KMS-11 (cell line): ENCODE measurements around the gene VIT.

Source experiments
- H2AFZ ChIP-seq: fragments of 200-600 bp; sonication (generic); 2 replicates; pipeline ENCODE4 v1.6.1; 2016; ENCODE audit warnings: antibody characterized with exemption, mixed run types, low read depth
- H3K27ac ChIP-seq: fragments of 200-600 bp; sonication (generic); 2 replicates; pipeline ENCODE4 v1.6.1; 2016; ENCODE audit warnings: mild to moderate bottlenecking, mixed run types
- H3K27me3 ChIP-seq: fragments of 200-600 bp; sonication (generic); 2 replicates; pipeline ENCODE4 v1.6.1; 2017; ENCODE audit warnings: mild to moderate bottlenecking, low read depth, mixed run types, moderate library complexity; ENCODE audit not compliant: insufficient read depth
- H3K36me3 ChIP-seq: fragments of 200-600 bp; sonication (generic); 2 replicates; pipeline ENCODE4 v1.6.1; 2017; ENCODE audit warnings: mild to moderate bottlenecking, mixed run types; ENCODE audit not compliant: insufficient read depth
- H3K4me1 ChIP-seq: fragments of 200-600 bp; sonication (generic); 2 replicates; pipeline ENCODE4 v1.6.1; 2016; ENCODE audit warnings: mild to moderate bottlenecking, low read depth, mixed run types; ENCODE audit not compliant: poor library complexity, severe bottlenecking
- H3K4me2 ChIP-seq: fragments of 200-600 bp; sonication (generic); 2 replicates; pipeline ENCODE4 v1.7.0; 2016; ENCODE audit warnings: mild to moderate bottlenecking, mixed run types
- H3K4me3 ChIP-seq: fragments of 200-600 bp; sonication (generic); IDR thresholded peaks from 2 replicates; pipeline ENCODE4 v1.6.1; 2017; ENCODE audit warnings: low read depth, low read length, mixed read lengths; ENCODE audit not compliant: insufficient read depth
- H3K79me2 ChIP-seq: fragments of 200-600 bp; sonication (generic); 2 replicates; pipeline ENCODE4 v1.6.1; 2016; ENCODE audit warnings: low read depth, mixed run types; ENCODE audit not compliant: insufficient read depth
- H3K9ac ChIP-seq: fragments of 200-600 bp; sonication (generic); 2 replicates; pipeline ENCODE4 v1.6.1; 2016; ENCODE audit warnings: mild to moderate bottlenecking, mixed run types
- H4K20me1 ChIP-seq: fragments of 200-600 bp; sonication (generic); 2 replicates; pipeline ENCODE4 v1.6.1; 2016; ENCODE audit warnings: mild to moderate bottlenecking, mixed run types; ENCODE audit not compliant: insufficient read depth
- TF ChIP-seq, protein P1 (sequence below): fragments of 200-600 bp; sonication (generic); conservative IDR thresholded peaks from 2 replicates; pipeline ENCODE4 v1.6.1; 2017; ENCODE audit warnings: low read depth, mild to moderate bottlenecking, antibody characterized with exemption, low read length, moderate library complexity, mixed read lengths

VIT gene

DNA sequence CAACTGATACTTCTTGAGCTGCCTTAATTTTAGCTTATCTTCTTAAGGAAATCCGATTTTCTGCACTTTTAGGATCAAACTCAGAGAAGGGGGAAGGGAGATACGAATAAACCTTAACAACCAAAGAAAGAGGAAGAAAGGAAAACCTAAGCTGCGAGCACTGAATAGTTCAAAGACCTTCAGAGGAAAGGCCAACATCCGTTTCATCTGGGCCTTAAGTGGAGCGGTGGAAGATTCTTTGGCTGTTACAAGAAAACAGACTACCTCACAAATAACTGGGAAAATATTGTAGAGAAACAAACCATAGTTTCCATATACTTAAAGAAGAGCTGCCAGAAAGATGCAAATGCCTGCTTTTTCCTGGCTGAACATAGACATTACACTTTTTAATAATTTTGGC, 43.6 kb downstream of the VIT start:
- no peaks in the 10 kb centered on the region for H3K79me2 ChIP-seq
- H4K20me1 ChIP-seq = no peaks in the 10 kb centered on the region
- TF ChIP-seq, protein P1, sequence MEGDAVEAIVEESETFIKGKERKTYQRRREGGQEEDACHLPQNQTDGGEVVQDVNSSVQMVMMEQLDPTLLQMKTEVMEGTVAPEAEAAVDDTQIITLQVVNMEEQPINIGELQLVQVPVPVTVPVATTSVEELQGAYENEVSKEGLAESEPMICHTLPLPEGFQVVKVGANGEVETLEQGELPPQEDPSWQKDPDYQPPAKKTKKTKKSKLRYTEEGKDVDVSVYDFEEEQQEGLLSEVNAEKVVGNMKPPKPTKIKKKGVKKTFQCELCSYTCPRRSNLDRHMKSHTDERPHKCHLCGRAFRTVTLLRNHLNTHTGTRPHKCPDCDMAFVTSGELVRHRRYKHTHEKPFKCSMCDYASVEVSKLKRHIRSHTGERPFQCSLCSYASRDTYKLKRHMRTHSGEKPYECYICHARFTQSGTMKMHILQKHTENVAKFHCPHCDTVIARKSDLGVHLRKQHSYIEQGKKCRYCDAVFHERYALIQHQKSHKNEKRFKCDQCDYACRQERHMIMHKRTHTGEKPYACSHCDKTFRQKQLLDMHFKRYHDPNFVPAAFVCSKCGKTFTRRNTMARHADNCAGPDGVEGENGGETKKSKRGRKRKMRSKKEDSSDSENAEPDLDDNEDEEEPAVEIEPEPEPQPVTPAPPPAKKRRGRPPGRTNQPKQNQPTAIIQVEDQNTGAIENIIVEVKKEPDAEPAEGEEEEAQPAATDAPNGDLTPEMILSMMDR = no peak
- H2AFZ ChIP-seq = no peak overlapping the region
- no peak overlapping the region for H3K4me2 ChIP-seq
- no peak overlapping the region for H3K4me3 ChIP-seq
- no peak overlapping the region for H3K9ac ChIP-seq
- no peaks in the 10 kb centered on the region for H3K4me1 ChIP-seq
- no peaks in the 10 kb centered on the region for H3K36me3 ChIP-seq
- H3K27ac ChIP-seq = no peak overlapping the region
- no peaks in the 10 kb centered on the region for H3K27me3 ChIP-seq

DNA sequence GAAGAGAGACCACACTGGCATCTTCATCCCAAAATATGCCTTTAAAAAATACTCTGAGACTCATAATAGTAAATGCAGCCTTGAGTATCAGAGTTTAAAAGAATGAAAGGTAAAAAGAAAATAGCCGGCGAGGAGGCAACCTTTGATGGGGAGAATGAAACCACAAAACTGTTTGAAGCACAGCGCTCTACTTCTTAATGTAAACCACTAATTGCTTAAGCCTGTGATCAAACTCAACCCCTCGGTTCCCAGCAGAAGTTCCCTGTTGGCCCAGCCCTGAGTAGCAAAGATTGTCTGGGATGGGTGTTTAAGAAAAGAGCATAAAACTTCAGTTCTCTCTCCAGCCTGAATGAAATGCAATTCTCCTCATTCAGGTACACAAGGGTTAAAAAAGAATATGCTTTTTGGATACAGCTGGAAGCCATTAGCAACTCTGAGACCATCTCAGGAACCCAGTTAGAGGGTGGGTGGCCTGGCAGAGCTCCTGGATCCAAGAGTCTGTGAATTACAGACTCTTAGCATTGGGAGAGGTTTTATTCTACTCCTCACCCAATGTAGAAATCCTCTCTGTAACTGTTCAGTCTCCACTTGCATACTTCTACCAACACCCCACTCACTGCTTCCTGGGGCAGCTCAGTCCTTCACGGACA, 44.8 kb downstream of the VIT start:
- Histone ChIP-seq H3K36me3 (no peaks in the 10 kb centered on the region), H3K4me1 (no peaks in the 10 kb centered on the region), H3K4me3 (no peak overlapping the region), H3K27me3 (no peaks in the 10 kb centered on the region), H3K4me2 (no peak overlapping the region), H3K27ac (no peak overlapping the region), H4K20me1 (no peaks in the 10 kb centered on the region), H2AFZ (no peak overlapping the region), H3K79me2 (no peaks in the 10 kb centered on the region), H3K9ac (no peak overlapping the region)
- TF ChIP-seq, protein P1 = no peak

DNA sequence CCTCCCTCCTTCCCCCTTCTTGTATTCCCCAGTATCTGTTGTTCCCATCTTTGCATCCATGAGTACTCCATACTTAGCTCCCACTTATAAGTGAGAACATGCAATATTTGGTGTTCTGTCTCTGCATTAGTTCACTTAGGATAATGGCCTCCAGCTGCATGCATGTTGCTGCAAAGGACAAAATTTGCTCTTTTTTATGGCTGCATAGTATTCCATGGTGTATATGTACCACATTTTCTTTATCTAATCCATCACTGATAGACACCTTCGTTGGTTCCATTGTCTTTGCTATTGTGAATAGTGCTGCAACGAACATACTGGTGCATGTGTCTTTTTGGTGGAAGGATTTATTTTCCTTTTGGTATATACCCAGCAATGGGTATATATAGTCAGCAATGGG, 47.4 kb downstream of the VIT start:
- no peak overlapping the region for H3K4me2 ChIP-seq
- no peaks in the 10 kb centered on the region for H3K27me3 ChIP-seq
- H4K20me1 ChIP-seq = no peaks in the 10 kb centered on the region
- H3K36me3 ChIP-seq = no peaks in the 10 kb centered on the region
- no peak overlapping the region for H3K27ac ChIP-seq
- H3K4me1 ChIP-seq = no peaks in the 10 kb centered on the region
- H3K4me3 ChIP-seq = no peak overlapping the region
- H2AFZ ChIP-seq = no peak overlapping the region
- no peak overlapping the region for H3K9ac ChIP-seq
- TF ChIP-seq, protein P1 = no peak
- no peaks in the 10 kb centered on the region for H3K79me2 ChIP-seq

DNA sequence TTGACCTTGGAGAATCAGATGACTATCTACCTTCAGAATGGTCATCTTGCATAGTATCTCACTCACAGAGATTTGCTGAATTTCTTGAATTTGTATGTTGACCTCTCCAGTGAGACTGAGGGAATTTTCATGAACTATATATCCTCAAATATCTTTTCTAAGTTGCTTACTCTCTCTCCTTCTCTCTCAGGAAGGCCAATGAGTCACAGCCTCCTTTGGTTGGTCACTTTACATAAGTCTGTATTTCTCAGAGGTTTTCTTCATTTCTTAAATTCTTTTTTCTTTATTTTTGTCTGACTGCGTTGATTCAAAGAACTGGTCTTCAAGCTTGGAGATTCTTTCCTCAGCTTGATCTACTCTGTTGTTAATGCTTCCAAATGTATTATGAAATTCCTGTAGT, 51.7 kb downstream of the VIT start:
- Histone ChIP-seq H3K4me3 (no peak overlapping the region), H3K79me2 (no peaks in the 10 kb centered on the region), H2AFZ (no peak overlapping the region), H3K27me3 (no peaks in the 10 kb centered on the region), H3K4me2 (no peak overlapping the region), H3K27ac (no peak overlapping the region), H3K4me1 (no peaks in the 10 kb centered on the region), H3K9ac (no peak overlapping the region), H3K36me3 (no peaks in the 10 kb centered on the region), H4K20me1 (no peaks in the 10 kb centered on the region)
- TF ChIP-seq, protein P1 = no peak
